Vagina (tissue), 2 donors: ENCODE results near the gene UBTD1. TPM values are rescaled to one million over a fixed set of nuclear protein-coding genes. Genes with fewer than 3 reads are reported as not detected.

Experiments used
- DNase-seq, 2 donors: peaks; one replicate each; pipeline ENCODE4 v3.0.0-alpha.2; 2017; ENCODE audit errors: extremely low spot score in 2 of 2
- H3K27ac ChIP-seq: fragments of 200-600 bp; sonication (generic); one replicate; pipeline ENCODE4 v1.5.1; 2019
- H3K27me3 ChIP-seq: fragments of 200-600 bp; sonication (generic); one replicate; pipeline ENCODE4 v1.5.1; 2019
- H3K36me3 ChIP-seq, 2 donors: fragments of 200-600 bp; sonication (generic); one replicate each; pipeline ENCODE4 v1.5.1; 2017 to 2019
- H3K4me1 ChIP-seq: fragments of 200-600 bp; sonication (generic); one replicate; pipeline ENCODE4 v1.5.1; 2019
- H3K4me3 ChIP-seq, 2 donors: fragments of 200-600 bp; sonication (generic); 1 replicate in 1 of 2; 2 replicates in 1 of 2; pipeline ENCODE4 v1.5.1; 2016 to 2019
- H3K9me3 ChIP-seq: fragments of 200-600 bp; sonication (generic); one replicate; pipeline ENCODE4 v1.5.1; 2019
- CTCF ChIP-seq, 3 experiments: fragments of 450-650 bp in 2 of 3; fragments of 200-600 bp in 1 of 3; sonication (generic) in 1 of 3; IDR thresholded peaks; one replicate each; pipeline ENCODE4 v1.5.1; 2017 to 2019; ENCODE audit warnings: antibody characterized with exemption in 3 of 3, mild to moderate bottlenecking in 2 of 3, moderate library complexity in 2 of 3
- POLR2A ChIP-seq, 2 donors: fragments of 450-650 bp; IDR thresholded peaks; one replicate each; pipeline ENCODE4 v1.6.1; 2017; ENCODE audit warnings: antibody characterized with exemption in 2 of 2, mild to moderate bottlenecking in 2 of 2, moderate library complexity in 2 of 2
- POLR2AphosphoS5 ChIP-seq, 2 donors: sonication (generic); formaldehyde crosslinking; IDR thresholded peaks; one replicate each; pipeline ENCODE4 v1.9.0; 2017; ENCODE audit warnings: antibody characterized with exemption in 2 of 2, mild to moderate bottlenecking in 2 of 2, low read depth in 1 of 2; ENCODE audit not compliant: insufficient read depth in 1 of 2
- intact Hi-C: fragments of 100-400 bp; cut with DNase I; formaldehyde crosslinking; loops from one replicate; pipeline ENCODE4 v1.15.1; 2023
- total RNA-seq: library from RNA; depleted of rRNA; stranded (reverse); fragments of >200 nt; gene quantifications from one replicate; pipeline ENCODE4 v1.2.3, GENCODE V29; 2016

UBTD1 gene
- total RNA-seq, 1 donor from 2014 or later: 18.4 TPM

GRCh38 chr10:97543025-97543546, 44.4 kb downstream of the UBTD1 start:
- Histone ChIP-seq H3K9me3 (no peaks in the 10 kb centered on the region), H3K4me1 (peaks cover 61% of the 10 kb centered on the region), H3K27ac (peak overlapping the region; percentile 93), H3K36me3 (no peaks in the 10 kb centered on the region), H3K27me3 (no peaks in the 10 kb centered on the region), H3K4me3 (peak overlapping the region in 1 of 2 donors; percentile 23)
- peak in 1 of 2 donors; percentile 97 for DNase-seq
- TF ChIP-seq POLR2A (IDR thresholded peaks at IDR 0.05) (no peak), POLR2AphosphoS5 (IDR thresholded peaks at IDR 0.05; ENCODE audit: insufficient read depth in 1 of 2, low read depth in 1 of 2) (peak; percentile 78 to 92), CTCF (IDR thresholded peaks at IDR 0.05) (peak in 1 of 3 experiments; percentile 4)
- intact Hi-C loops: loop anchor here (5.0 kb wide), 1 partner anchor 46 kb away; the partner anchor contains the start of genes MMS19 and UBTD1

GRCh38 chr10:97546456-97547270, 47.9 kb downstream of the UBTD1 start:
- intact Hi-C loops: no loop called here
- TF ChIP-seq POLR2AphosphoS5 (IDR thresholded peaks at IDR 0.05; ENCODE audit: insufficient read depth in 1 of 2, low read depth in 1 of 2): no peak
- no peak for TF ChIP-seq POLR2A (IDR thresholded peaks at IDR 0.05)
- no peak for TF ChIP-seq CTCF (IDR thresholded peaks at IDR 0.05)
- Histone ChIP-seq H3K27ac (no peak overlapping the region), H3K36me3 (no peaks in the 10 kb centered on the region), H3K4me3 (no peak overlapping the region), H3K4me1 (peaks cover 57% of the 10 kb centered on the region), H3K9me3 (no peaks in the 10 kb centered on the region), H3K27me3 (no peaks in the 10 kb centered on the region)
- DNase-seq: no peak

- Histone ChIP-seq H3K27me3 (no peaks in the 10 kb centered on the region), H3K4me3 (no peak overlapping the region), H3K36me3 (no peaks in the 10 kb centered on the region), H3K4me1 (peaks cover 51% of the 10 kb centered on the region), H3K27ac (no peak overlapping the region), H3K9me3 (no peaks in the 10 kb centered on the region)
- no peak for DNase-seq
- TF ChIP-seq CTCF (IDR thresholded peaks at IDR 0.05): no peak
- TF ChIP-seq POLR2A (IDR thresholded peaks at IDR 0.05): no peak
- TF ChIP-seq POLR2AphosphoS5 (IDR thresholded peaks at IDR 0.05; ENCODE audit: insufficient read depth in 1 of 2, low read depth in 1 of 2): no peak
- intact Hi-C loops: no loop called here
These were observed 48.5 kb downstream of the UBTD1 start for GRCh38 chr10:97547271-97547600.

- Histone ChIP-seq H3K9me3 (no peaks in the 10 kb centered on the region), H3K27ac (no peak overlapping the region), H3K4me3 (no peak overlapping the region), H3K36me3 (no peaks in the 10 kb centered on the region), H3K27me3 (no peaks in the 10 kb centered on the region), H3K4me1 (peaks cover 44% of the 10 kb centered on the region)
- DNase-seq: no peak
- no peak for TF ChIP-seq CTCF (IDR thresholded peaks at IDR 0.05)
- TF ChIP-seq POLR2AphosphoS5 (IDR thresholded peaks at IDR 0.05; ENCODE audit: insufficient read depth in 1 of 2, low read depth in 1 of 2): no peak
- no peak for TF ChIP-seq POLR2A (IDR thresholded peaks at IDR 0.05)
- intact Hi-C loops: no loop called here
These were observed 49.2 kb downstream of the UBTD1 start for GRCh38 chr10:97547962-97548361.
